Kidney (tissue), 14 donors: ENCODE data around the gene KRTAP12-3. TPM values are rescaled to one million over a fixed set of nuclear protein-coding genes. Genes with fewer than 3 reads are reported as not detected.

Experiments
- DNase-seq, 5 donors: peaks; one replicate each; pipeline ENCODE4 v3.0.0-alpha.2; 2013 to 2020
- FAIRE-seq: peaks from 2 replicates; lab custom pipeline; 2012; peaks lifted over from hg19 to GRCh38; lab: Jason Lieb, UNC
- H3K27ac ChIP-seq, 2 donors: one replicate each; pipeline ENCODE4 v1.7.0; 2013; ENCODE audit warnings: low read depth in 2 of 2, low read length in 2 of 2, inconsistent platforms in 1 of 2
- H3K27me3 ChIP-seq: one replicate; pipeline ENCODE4 v1.7.1; 2013; ENCODE audit warnings: low read length, inconsistent platforms; ENCODE audit not compliant: control insufficient read depth, insufficient read depth
- H3K36me3 ChIP-seq, 3 donors: one replicate each; pipeline versions ENCODE4 v1.7.0 to v1.7.1; 2013; ENCODE audit warnings: low read length in 3 of 3, control low read depth in 1 of 3, inconsistent platforms in 1 of 3; ENCODE audit not compliant: insufficient read depth in 3 of 3, control insufficient read depth in 2 of 3
- H3K4me1 ChIP-seq, 3 donors: one replicate each; pipeline versions ENCODE4 v1.7.0 to v1.7.1; 2013; ENCODE audit warnings: low read length in 3 of 3, inconsistent platforms in 1 of 3, low read depth in 1 of 3; ENCODE audit not compliant: control insufficient read depth in 2 of 3, insufficient read depth in 2 of 3
- H3K4me3 ChIP-seq, 3 donors: one replicate each; pipeline versions ENCODE4 v1.7.0 to v1.8.1; 2013; ENCODE audit warnings: low read length in 3 of 3, control low read depth in 1 of 3, inconsistent platforms in 1 of 3
- H3K9ac ChIP-seq, 3 donors: one replicate each; pipeline versions ENCODE4 v1.7.0 to v1.7.1; 2013; ENCODE audit warnings: low read length in 3 of 3, control low read depth in 1 of 3, inconsistent platforms in 1 of 3
- H3K9me3 ChIP-seq, 3 donors: one replicate each; pipeline versions ENCODE4 v1.7.0 to v1.7.1; 2013; ENCODE audit warnings: low read length in 3 of 3, control low read depth in 1 of 3, inconsistent platforms in 1 of 3; ENCODE audit not compliant: control insufficient read depth in 2 of 3, insufficient read depth in 1 of 3
- CTCF ChIP-seq: IDR thresholded peaks from 3 replicates; pipeline ENCODE4 v1.5.1; 2012; ENCODE audit warnings: mild to moderate bottlenecking, moderate library complexity, borderline replicate concordance; ENCODE audit not compliant: insufficient read depth; ENCODE audit errors: extremely low read depth
- intact Hi-C: fragments of 100-400 bp; cut with DNase I; formaldehyde crosslinking; loops from one replicate; pipeline ENCODE4 v1.11.1; 2022
- polyA plus RNA-seq: library from polyadenylated mRNA; stranded (reverse); fragments of 350-450 nt; fragmentation: Illumina TruSeq; extraction: RNeasy Lipid Tissue Mini Kit (QIAGEN cat#74804); gene quantifications from one replicate; pipeline ENCODE4 v1.2.3, GENCODE V29; 2014; ENCODE audit warnings: low read depth, low replicate concordance; ENCODE audit not compliant: insufficient read depth
- total RNA-seq: library from RNA; stranded (reverse); fragmentation: NEBNext Ultra II Directional; extraction: Animal tissue kit (Norgen Biotek cat#: 25700); gene quantifications from one replicate; pipeline ENCODE4 v1.2.1, GENCODE V29; 2021
- donor health status: control.
- donor health status: control.
- donor health status: control.
- donor health status: control.
- donor health status: control.
- donor health status: DM: yes; HTN: yes; CAD: no.
- donor health status: Normal renal cell carcinoma (clear cell type).

The KRTAP12-3 gene
- total and polyA plus RNA-seq, 2 donors from 2014 or later = not detected

- H3K27ac ChIP-seq = no peak overlapping the region
- H3K4me1 ChIP-seq = no peaks in the 10 kb centered on the region
- FAIRE-seq (no peak), DNase-seq (peak in 1 of 5 donors; percentile 76)
- intact Hi-C loops = no loop called here
- no peak for TF ChIP-seq CTCF
- peaks cover 0 to 11% (median 4%) of the 10 kb centered on the region in 3 donors for H3K9me3 ChIP-seq
- no peak overlapping the region for H3K9ac ChIP-seq
- no peaks in the 10 kb centered on the region for H3K36me3 ChIP-seq
- H3K4me3 ChIP-seq = no peak overlapping the region
- H3K27me3 ChIP-seq = no peaks in the 10 kb centered on the region
These were observed 3.8 kb upstream of the KRTAP12-3 start for GRCh38 chr21:44653656-44654575.

DNA sequence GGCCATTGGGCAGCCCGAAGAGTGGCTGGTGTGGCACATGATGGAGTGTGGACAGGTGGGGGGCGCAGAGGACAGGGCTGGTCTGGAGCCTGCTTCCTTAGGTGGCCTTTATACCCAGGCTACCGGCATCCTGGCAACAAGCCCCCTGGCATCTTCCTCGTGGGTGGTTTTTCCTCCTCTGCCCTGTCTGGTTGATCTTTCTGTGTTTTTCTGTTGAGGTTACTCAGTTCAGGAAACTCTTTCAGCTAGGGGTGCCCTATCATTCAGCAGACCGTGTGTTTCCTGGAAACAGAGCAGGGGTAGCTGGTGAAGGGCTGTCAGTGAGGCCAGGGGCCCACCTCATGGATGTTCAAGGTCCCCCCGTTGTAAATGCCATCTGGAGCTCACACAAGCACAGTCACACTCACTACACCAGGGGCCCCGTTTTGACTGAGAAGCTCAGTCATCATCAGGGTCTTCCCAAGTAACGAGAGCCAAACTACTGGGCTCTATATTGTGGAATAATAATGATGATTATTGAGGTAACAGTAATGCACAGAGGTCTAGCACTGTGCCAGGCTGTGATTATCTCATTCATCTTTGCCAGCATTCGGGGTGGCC lies 3.1 kb upstream of the KRTAP12-3 start, which contains the start of gene KRTAP12-4:
Gene KRTAP12-4, minus strand, starts transcription at position 84 of the 600 bp plus-strand sequence. Its CDS starts 45 bp downstream, at position 39.
- DNase-seq (no peak), FAIRE-seq (no peak)
- no peak within 1 kb of the TSS for H3K9ac ChIP-seq
- H3K36me3 ChIP-seq = no peaks in the 10 kb centered on the region
- TF ChIP-seq CTCF = no peak
- no peak within 1 kb of the TSS for H3K27ac ChIP-seq
- peaks cover 0 to 11% (median 4%) of the 10 kb centered on the region in 3 donors for H3K9me3 ChIP-seq
- H3K4me3 ChIP-seq = no peak within 1 kb of the TSS
- no peaks in the 10 kb centered on the region for H3K27me3 ChIP-seq
- no peaks in the 10 kb centered on the region for H3K4me1 ChIP-seq
- intact Hi-C loops = no loop called here

DNA sequence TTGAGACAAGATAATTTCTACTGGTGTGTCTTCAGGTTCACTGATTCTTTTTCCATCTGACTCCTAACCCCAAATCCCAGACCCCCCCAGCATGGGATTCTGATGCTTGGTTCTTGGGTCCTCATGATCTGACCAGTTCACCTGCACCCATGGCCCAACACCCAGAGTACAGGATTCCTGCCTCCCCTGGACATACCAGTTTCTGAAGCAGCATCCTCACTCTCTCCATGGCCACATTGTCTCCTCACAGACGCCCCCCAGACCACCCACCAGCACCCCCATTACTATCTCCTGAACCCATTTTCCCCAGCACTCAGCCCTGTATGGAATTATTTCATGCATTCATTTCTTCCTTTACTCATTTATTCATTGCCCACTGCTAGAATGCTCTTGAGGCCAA lies 864 bp upstream of the KRTAP12-3 start:
- H3K9ac ChIP-seq = no peak overlapping the region
- intact Hi-C loops = no loop called here

More for the DNA sequence above, 864 bp upstream of the KRTAP12-3 start:
- peaks cover 0 to 11% (median 4%) of the 10 kb centered on the region in 3 donors for H3K9me3 ChIP-seq
- H3K27me3 ChIP-seq = no peaks in the 10 kb centered on the region
- TF ChIP-seq CTCF = no peak
- H3K27ac ChIP-seq = no peak overlapping the region
- no peak overlapping the region for H3K4me3 ChIP-seq
- no peaks in the 10 kb centered on the region for H3K4me1 ChIP-seq
- no peak for FAIRE-seq
- no peaks in the 10 kb centered on the region for H3K36me3 ChIP-seq
- DNase-seq = no peak
